GM23338 (cell line): Measurements from ENCODE around the gene SH2D5. TPM values are rescaled to one million over a fixed set of nuclear protein-coding genes. Genes with fewer than 3 reads are reported as not detected.

Experiments used
- ATAC-seq: fragments of 200-7000 bp; cut with Tn5 transposase; 3 replicates; pipeline ENCODE4 v1.9.1; 2020
- DNase-seq: peaks from one replicate; pipeline ENCODE4 v3.0.0-alpha.2; 2015; ENCODE audit warnings: low spot score
- H2AFZ ChIP-seq: fragments of 200-600 bp; sonication (generic); 2 replicates; pipeline ENCODE4 v1.8.0; 2016; ENCODE audit warnings: antibody characterized with exemption, mild to moderate bottlenecking, moderate library complexity
- H3F3A ChIP-seq: fragments of 200-600 bp; sonication (generic); replicated peaks from 2 replicates; pipeline ENCODE4 v1.8.0; 2017; ENCODE audit warnings: antibody characterized with exemption, mixed run types, low read depth
- H3K27ac ChIP-seq: fragments of 200-600 bp; sonication (generic); 2 replicates; pipeline ENCODE4 v1.6.1; 2016; ENCODE audit warnings: low read depth
- H3K27me3 ChIP-seq: fragments of 200-600 bp; sonication (generic); 2 replicates; pipeline ENCODE4 v1.8.0; 2016; ENCODE audit warnings: mild to moderate bottlenecking, mixed run types, moderate library complexity; ENCODE audit not compliant: insufficient read depth
- H3K36me3 ChIP-seq: fragments of 200-600 bp; sonication (generic); 2 replicates; pipeline ENCODE4 v1.8.0; 2016; ENCODE audit warnings: mild to moderate bottlenecking; ENCODE audit not compliant: insufficient read depth
- H3K4me1 ChIP-seq: fragments of 200-600 bp; sonication (generic); 2 replicates; pipeline ENCODE4 v1.8.0; 2016; ENCODE audit warnings: mild to moderate bottlenecking, moderate library complexity; ENCODE audit not compliant: insufficient read depth
- H3K4me2 ChIP-seq: fragments of 200-600 bp; sonication (generic); 2 replicates; pipeline ENCODE4 v1.7.1; 2017; ENCODE audit warnings: mixed run types
- H3K4me3 ChIP-seq: fragments of 200-600 bp; sonication (generic); 2 replicates; pipeline ENCODE4 v1.6.1; 2016; ENCODE audit warnings: mixed run types
- H3K79me2 ChIP-seq: fragments of 200-600 bp; sonication (generic); replicated peaks from 2 replicates; pipeline ENCODE4 v1.8.0; 2017; ENCODE audit warnings: mild to moderate bottlenecking; ENCODE audit not compliant: insufficient read depth
- H3K9me2 ChIP-seq: fragments of 200-600 bp; sonication (generic); 2 replicates; pipeline ENCODE4 v1.8.0; 2017; ENCODE audit not compliant: insufficient read depth
- H4K20me1 ChIP-seq: fragments of 200-600 bp; sonication (generic); replicated peaks from 2 replicates; pipeline ENCODE4 v1.8.0; 2017; ENCODE audit warnings: mild to moderate bottlenecking; ENCODE audit not compliant: insufficient read depth
- H3K27ac Mint-ChIP-seq: 2 replicates; pipeline ENCODE4 v1.8.0; 2020; ENCODE audit warnings: inconsistent platforms, mild to moderate bottlenecking, moderate library complexity, mixed read lengths
- H3K27me3 Mint-ChIP-seq: 3 replicates; pipeline ENCODE4 v1.8.0; 2022; ENCODE audit warnings: low read depth, mild to moderate bottlenecking, moderate library complexity, mixed read lengths, inconsistent platforms; ENCODE audit not compliant: insufficient read depth, poor library complexity
- H3K36me3 Mint-ChIP-seq: 3 replicates; pipeline ENCODE4 v1.8.0; 2021; ENCODE audit warnings: low read depth, mild to moderate bottlenecking, inconsistent platforms, moderate library complexity, mixed read lengths
- H3K4me1 Mint-ChIP-seq: 3 replicates; pipeline ENCODE4 v1.8.0; 2020; ENCODE audit warnings: mild to moderate bottlenecking, inconsistent platforms, mixed read lengths
- H3K4me3 Mint-ChIP-seq: 3 replicates; pipeline ENCODE4 v1.8.0; 2021; ENCODE audit warnings: moderate library complexity, mild to moderate bottlenecking, inconsistent platforms, mixed read lengths
- H3K9me3 Mint-ChIP-seq: 3 replicates; pipeline ENCODE4 v1.8.0; 2020; ENCODE audit warnings: moderate library complexity, mild to moderate bottlenecking, inconsistent platforms, mixed read lengths
- CREB1 ChIP-seq: fragments of 250-450 bp; sonication (Bioruptor Pico); IDR thresholded peaks from 2 replicates; pipeline ENCODE4 v1.5.0; 2020; ENCODE audit warnings: low read depth, mild to moderate bottlenecking, moderate library complexity
- CTCF ChIP-seq, 2 experiments: fragments of 200-600 bp in 1 of 2; sonication (generic) in 1 of 2; conservative IDR thresholded peaks; 2 replicates each; pipeline versions ENCODE4 v1.5.1 to v1.6.1; 2016 to 2017; ENCODE audit warnings: antibody characterized with exemption in 2 of 2, low read depth in 2 of 2, mild to moderate bottlenecking in 2 of 2, moderate library complexity in 1 of 2
- EZH2 ChIP-seq: fragments of 200-600 bp; sonication (generic); IDR thresholded peaks from one replicate; pipeline ENCODE4 v1.8.0; 2017; ENCODE audit warnings: antibody characterized with exemption, mild to moderate bottlenecking, low read depth; ENCODE audit not compliant: unreplicated experiment
- POLR2AphosphoS5 ChIP-seq: IDR thresholded peaks from 2 replicates; pipeline ENCODE4 v1.6.1; 2016; ENCODE audit warnings: antibody characterized with exemption, low read depth
- STAT1 ChIP-seq: IDR thresholded peaks from one replicate; pipeline ENCODE4 v1.6.1; 2016; ENCODE audit warnings: antibody characterized with exemption; ENCODE audit not compliant: unreplicated experiment
- ZNF114 ChIP-seq: fragments of 250-450 bp; sonication (Bioruptor Pico); IDR thresholded peaks from 2 replicates; pipeline ENCODE4 v1.5.0; 2020; ENCODE audit warnings: mild to moderate bottlenecking, moderate library complexity
- ZNF462 ChIP-seq: fragments of 250-450 bp; sonication (Bioruptor Pico); IDR thresholded peaks from 2 replicates; pipeline ENCODE4 v1.5.0; 2020; ENCODE audit warnings: mild to moderate bottlenecking, moderate library complexity
- polyA plus RNA-seq: library from polyadenylated mRNA; unstranded; fragments of >200 nt; fragmentation: Nextera tagmentation; extraction: Ambion mirVana; gene quantifications from 2 replicates; pipeline ENCODE4 v1.2.1, GENCODE V29; 2016
- total RNA-seq: library from RNA; depleted of rRNA; stranded (reverse); fragments of >200 nt; shearing (Covaris generic); gene quantifications from 2 replicates; pipeline ENCODE4 v1.2.3, GENCODE V29; 2014

The SH2D5 gene
- total and polyA plus RNA-seq, 2 experiments from 2014 or later, result 5.0 to 24.8 TPM

GRCh38 chr1:20708891-20709290 lies 23.6 kb downstream of the SH2D5 start:
- Mint-ChIP-seq H3K4me1 (no peaks in the 10 kb centered on the region), H3K27me3 (peaks cover 8% of the 10 kb centered on the region), H3K4me3 (no peak overlapping the region), H3K9me3 (no peaks in the 10 kb centered on the region), H3K36me3 (peaks cover 29% of the 10 kb centered on the region), H3K27ac (no peak overlapping the region)
- H3F3A ChIP-seq, result 0 out of 2 replicates have a peak, but pooled peaks cover 4% of the 10 kb centered on the region
- no peak for TF ChIP-seq ZNF462 (CRISPR knock-in tag)
- no peaks in the 10 kb centered on the region; the same call in 1 of the 2 replicates for H3K36me3 ChIP-seq
- no peak overlapping the region for H3K4me2 ChIP-seq
- no peaks in the 10 kb centered on the region for H3K9me2 ChIP-seq
- H2AFZ ChIP-seq, result no peak overlapping the region
- H3K27ac ChIP-seq, result no peak overlapping the region
- no peaks in the 10 kb centered on the region for H3K27me3 ChIP-seq
- no peak for ATAC-seq
- H4K20me1 ChIP-seq, result peaks cover 4% of the 10 kb centered on the region; the same call in 1 of the 2 replicates
- no peak overlapping the region for H3K4me3 ChIP-seq
- H3K79me2 ChIP-seq, result no peaks in the 10 kb centered on the region
- H3K4me1 ChIP-seq, result no peaks in the 10 kb centered on the region
- DNase-seq, result no peak

- H3K4me1 Mint-ChIP-seq, result no peaks in the 10 kb centered on the region
- H3K27me3 ChIP-seq, result no peaks in the 10 kb centered on the region
- 0 out of 2 replicates have a peak, but pooled peaks cover 4% of the 10 kb centered on the region for H3F3A ChIP-seq
- peaks cover 7% of the 10 kb centered on the region for H3K27me3 Mint-ChIP-seq
- H3K4me1 ChIP-seq, result no peaks in the 10 kb centered on the region
- no peak overlapping the region for H3K4me3 Mint-ChIP-seq
- no peak overlapping the region for H3K4me3 ChIP-seq
- no peak overlapping the region for H3K27ac Mint-ChIP-seq
- H3K9me3 Mint-ChIP-seq, result 0 out of 3 replicates have a peak, but pooled peaks cover 1% of the 10 kb centered on the region
- ATAC-seq (no peak), DNase-seq (no peak)
- no peaks in the 10 kb centered on the region for H3K79me2 ChIP-seq
- TF ChIP-seq EZH2 (no peak), POLR2AphosphoS5 (no peak), CTCF (conservative IDR thresholded peaks at IDR 0.05; ENCODE audit: low read depth in 2 of 2) (no peak), STAT1 (no peak), ZNF114 (CRISPR knock-in tag) (no peak), CREB1 (CRISPR knock-in tag) (no peak)
- H4K20me1 ChIP-seq, result peaks cover 4% of the 10 kb centered on the region; the same call in 1 of the 2 replicates
- H3K27ac ChIP-seq, result no peak overlapping the region
- peaks cover 26% of the 10 kb centered on the region for H3K36me3 Mint-ChIP-seq
- no peak overlapping the region for H3K4me2 ChIP-seq
- no peaks in the 10 kb centered on the region for H3K9me2 ChIP-seq
- no peak overlapping the region for H2AFZ ChIP-seq
- no peaks in the 10 kb centered on the region; the same call in 1 of the 2 replicates for H3K36me3 ChIP-seq
Observed at GRCh38 chr1:20708057-20708456, 24.4 kb downstream of the SH2D5 start.
